HepG2 (cell line): ENCODE measurements around the gene NEDD8. TPM values are rescaled to one million over a fixed set of nuclear protein-coding genes. Genes with fewer than 3 reads are reported as not detected.

Experiments used
- AHDC1 ChIP-seq: sonication (generic); formaldehyde crosslinking; IDR thresholded peaks from 2 replicates; pipeline ENCODE4 v1.5.1; 2020; ENCODE audit warnings: mild to moderate bottlenecking, missing genetic modification reagents, borderline replicate concordance
- DNMT3B ChIP-seq: conservative IDR thresholded peaks from 2 replicates; pipeline ENCODE4 v1.6.1; 2016; ENCODE audit warnings: missing biosample characterization, control low read depth
- ESRRA ChIP-seq: sonication (generic); formaldehyde crosslinking; IDR thresholded peaks from 2 replicates; pipeline ENCODE4 v1.5.1; 2020; ENCODE audit warnings: mild to moderate bottlenecking, low read depth, missing genetic modification reagents
- FOXP4 ChIP-seq: sonication (generic); formaldehyde crosslinking; IDR thresholded peaks from 2 replicates; pipeline ENCODE4 v1.4.0; 2020; ENCODE audit warnings: missing genetic modification reagents
- GABPA ChIP-seq, 2 experiments: IDR thresholded peaks; 2 replicates each; pipeline ENCODE4 v1.6.1; 2011 to 2016; ENCODE audit warnings: low read depth in 2 of 2, low read length in 1 of 2, missing biosample characterization in 1 of 2, missing genetic modification characterization in 1 of 2
- GZF1 ChIP-seq: sonication (generic); formaldehyde crosslinking; IDR thresholded peaks from 2 replicates; pipeline ENCODE4 v1.5.1; 2020; ENCODE audit warnings: mild to moderate bottlenecking, missing genetic modification reagents
- IRF1 ChIP-seq: sonication (generic); formaldehyde crosslinking; IDR thresholded peaks from 2 replicates; pipeline ENCODE4 v1.4.0; 2020; ENCODE audit warnings: low read depth, mild to moderate bottlenecking, missing genetic modification reagents
- MYC ChIP-seq: sonication (generic); formaldehyde crosslinking; IDR thresholded peaks from 2 replicates; pipeline ENCODE4 v1.9.0; 2021; ENCODE audit warnings: missing genetic modification reagents, borderline replicate concordance
- NFE2L2 ChIP-seq: fragments of 150-350 bp; IDR thresholded peaks from 2 replicates; pipeline ENCODE4 v1.6.1; 2014; ENCODE audit warnings: low read length
- RXRB ChIP-seq: IDR thresholded peaks from 2 replicates; pipeline ENCODE4 v1.6.1; 2016; ENCODE audit warnings: borderline replicate concordance, missing genetic modification reagents, missing compliant biosample characterization
- SPEN ChIP-seq: sonication (generic); formaldehyde crosslinking; IDR thresholded peaks from 2 replicates; pipeline ENCODE4 v1.5.1; 2020; ENCODE audit warnings: low read depth, mild to moderate bottlenecking, missing genetic modification reagents
- SRF ChIP-seq: IDR thresholded peaks from 2 replicates; pipeline ENCODE4 v1.6.1; 2011; ENCODE audit warnings: mild to moderate bottlenecking, low read depth, low read length, moderate library complexity
- STAT5B ChIP-seq: sonication (generic); formaldehyde crosslinking; IDR thresholded peaks from 2 replicates; pipeline ENCODE4 v1.4.0; 2020; ENCODE audit warnings: missing genetic modification reagents
- THAP8 ChIP-seq: sonication (generic); formaldehyde crosslinking; IDR thresholded peaks from 2 replicates; pipeline ENCODE4 v1.5.1; 2020; ENCODE audit warnings: missing genetic modification reagents, mild to moderate bottlenecking, borderline replicate concordance
- ZFP91 ChIP-seq: sonication (generic); formaldehyde crosslinking; IDR thresholded peaks from 2 replicates; pipeline ENCODE4 v1.9.0; 2022; ENCODE audit warnings: missing genetic modification reagents, mild to moderate bottlenecking, borderline replicate concordance
- ZNF616 ChIP-seq: sonication (generic); formaldehyde crosslinking; IDR thresholded peaks from 2 replicates; pipeline ENCODE4 v1.5.0; 2020; ENCODE audit warnings: low read depth, mild to moderate bottlenecking, missing genetic modification reagents
- ZNF83 ChIP-seq: sonication (generic); formaldehyde crosslinking; IDR thresholded peaks from 2 replicates; pipeline ENCODE4 v1.4.0; 2020; ENCODE audit warnings: missing genetic modification reagents, mild to moderate bottlenecking, borderline replicate concordance
- polyA plus RNA-seq, 8 experiments: library from polyadenylated mRNA; depleted of rRNA in 3 of 8; stranded (reverse) in 7 of 8; unstranded in 1 of 8; fragments of >200 nt; fragmentation: Illumina TruSeq in 4 of 8; extraction: Trizol in 4 of 8; gene quantifications; 2 replicates each; pipeline versions ENCODE4 v1.2.1 to v1.2.3, GENCODE V29; 2011 to 2016; ENCODE audit warnings: low read depth in 4 of 8, missing spikeins in 1 of 8, mixed read lengths in 1 of 8; ENCODE audit not compliant: insufficient read depth in 1 of 8
- total RNA-seq, 5 experiments: library from RNA; depleted of rRNA; stranded (reverse); fragments of >200 nt; fragmentation: Illumina TruSeq; extraction: Trizol; gene quantifications; 2 replicates each; pipeline ENCODE4 v1.2.3, GENCODE V29; 2016; ENCODE audit warnings: low read depth in 1 of 5

The NEDD8 gene
- total and polyA plus RNA-seq, 2 of the 13 experiments (the other 11 are each of a cell fraction or from before 2014, with no cell fraction given): 535 to 713 TPM

GRCh38 chr14:24195186-24196070 lies 36.7 kb downstream of the NEDD8 start, which contains the start of gene TM9SF1 (continued):
- TF ChIP-seq AHDC1 (CRISPR knock-in tag) (no peak), ZNF83 (CRISPR knock-in tag) (peak; percentile 91), DNMT3B (no peak; the same call in 1 of the 2 replicates), IRF1 (CRISPR knock-in tag) (0 out of 2 replicates have a peak, but pooled peaks have one; percentile 0), GABPA (IDR thresholded peaks at IDR 0.05; ENCODE audit: low read depth, low read length) (no peak), GABPA (CRISPR knock-in tag; IDR thresholded peaks at IDR 0.05; ENCODE audit: low read depth) (no peak), ZFP91 (no peak), FOXP4 (CRISPR knock-in tag) (peak; percentile 61), RXRB (peak; percentile 79; the same call in 1 of the 2 replicates), GZF1 (CRISPR knock-in tag) (peak; percentile 95), MYC (CRISPR knock-in tag) (peak; percentile 98), STAT5B (CRISPR knock-in tag) (peak; percentile 72; the same call in 1 of the 2 replicates), ESRRA (CRISPR knock-in tag) (peak; percentile 95), NFE2L2 (0 out of 2 replicates have a peak, but pooled peaks have one; percentile 33), SRF (peak; percentile 66; the same call in 1 of the 2 replicates), ZNF616 (CRISPR knock-in tag) (peak; percentile 84), THAP8 (CRISPR knock-in tag) (peak; percentile 99), SPEN (CRISPR knock-in tag) (peak; percentile 99)
